Measurements from ENCODE around the gene GNGT1. TPM values are rescaled to one million over a fixed set of nuclear protein-coding genes. Genes with fewer than 3 reads are reported as not detected.

The GNGT1 gene
- total RNA-seq, 1 donor from 2014 or later, result not detected

DNA sequence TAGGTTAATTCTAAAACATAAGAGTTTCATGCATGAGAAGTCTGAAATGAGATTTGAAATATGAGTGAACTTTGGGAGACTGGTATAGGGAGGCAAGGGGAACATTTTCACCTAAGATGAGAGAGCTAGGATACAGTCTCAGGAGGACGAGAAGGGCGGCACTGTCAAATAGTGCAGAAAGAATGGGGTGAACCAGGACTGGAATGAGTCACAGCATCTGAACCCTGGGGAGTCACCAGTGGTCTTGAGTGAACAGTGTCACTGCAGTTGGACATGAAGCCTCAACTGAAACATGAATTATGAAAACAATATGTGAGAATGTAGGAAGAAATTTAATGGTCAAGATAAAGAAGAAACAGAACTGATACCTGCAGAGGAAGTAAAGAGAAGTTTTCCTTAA, 48.9 kb downstream of the GNGT1 start:
- intact Hi-C loops (cut with micrococcal nuclease), result no loop called here

DNA sequence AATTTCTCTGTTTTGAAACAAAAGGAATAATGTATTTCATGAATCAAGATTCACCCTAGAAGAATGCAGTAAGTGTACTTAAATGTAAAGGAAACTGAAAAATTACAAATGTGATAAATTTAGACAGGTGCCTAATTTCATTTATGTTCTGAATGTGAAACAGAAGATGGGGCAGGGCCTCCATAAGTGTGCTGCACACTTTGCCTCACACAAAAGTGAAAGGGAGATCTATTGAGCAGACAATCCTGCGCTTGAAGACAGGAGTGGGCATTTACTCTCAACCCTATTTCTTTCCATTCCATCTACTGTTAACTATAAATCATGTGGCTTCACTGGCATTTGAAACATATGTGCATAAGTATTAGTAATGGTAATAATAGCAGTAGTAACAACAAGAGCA, 51.4 kb downstream of the GNGT1 start:
- H3K4me3 ChIP-seq, result no peak overlapping the region
- no peaks in the 10 kb centered on the region for H3K4me1 ChIP-seq
- H3K36me3 ChIP-seq, result no peaks in the 10 kb centered on the region
- TF ChIP-seq, protein P1, sequence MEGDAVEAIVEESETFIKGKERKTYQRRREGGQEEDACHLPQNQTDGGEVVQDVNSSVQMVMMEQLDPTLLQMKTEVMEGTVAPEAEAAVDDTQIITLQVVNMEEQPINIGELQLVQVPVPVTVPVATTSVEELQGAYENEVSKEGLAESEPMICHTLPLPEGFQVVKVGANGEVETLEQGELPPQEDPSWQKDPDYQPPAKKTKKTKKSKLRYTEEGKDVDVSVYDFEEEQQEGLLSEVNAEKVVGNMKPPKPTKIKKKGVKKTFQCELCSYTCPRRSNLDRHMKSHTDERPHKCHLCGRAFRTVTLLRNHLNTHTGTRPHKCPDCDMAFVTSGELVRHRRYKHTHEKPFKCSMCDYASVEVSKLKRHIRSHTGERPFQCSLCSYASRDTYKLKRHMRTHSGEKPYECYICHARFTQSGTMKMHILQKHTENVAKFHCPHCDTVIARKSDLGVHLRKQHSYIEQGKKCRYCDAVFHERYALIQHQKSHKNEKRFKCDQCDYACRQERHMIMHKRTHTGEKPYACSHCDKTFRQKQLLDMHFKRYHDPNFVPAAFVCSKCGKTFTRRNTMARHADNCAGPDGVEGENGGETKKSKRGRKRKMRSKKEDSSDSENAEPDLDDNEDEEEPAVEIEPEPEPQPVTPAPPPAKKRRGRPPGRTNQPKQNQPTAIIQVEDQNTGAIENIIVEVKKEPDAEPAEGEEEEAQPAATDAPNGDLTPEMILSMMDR (IDR thresholded peaks at IDR 0.05; ENCODE audit: borderline replicate concordance), result no peak
- no peak overlapping the region for H3K27ac ChIP-seq (replicated peaks)
- intact Hi-C loops (cut with micrococcal nuclease), result no loop called here
- no peak for DNase-seq
- no peaks in the 10 kb centered on the region for H3K9me3 ChIP-seq (replicated peaks)
- H3K27me3 ChIP-seq (ENCODE audit: low read depth), result no peaks in the 10 kb centered on the region

More for the DNA sequence above, 48.9 kb downstream of the GNGT1 start:
- Histone ChIP-seq H3K4me3 (no peak overlapping the region), H3K36me3 (no peaks in the 10 kb centered on the region), H3K27ac (replicated peaks) (no peak overlapping the region), H3K27me3 (ENCODE audit: low read depth) (no peaks in the 10 kb centered on the region), H3K9me3 (replicated peaks) (no peaks in the 10 kb centered on the region), H3K4me1 (no peaks in the 10 kb centered on the region)
- no peak for DNase-seq
- TF ChIP-seq, protein P1 (IDR thresholded peaks at IDR 0.05; ENCODE audit: borderline replicate concordance), result no peak

DNA sequence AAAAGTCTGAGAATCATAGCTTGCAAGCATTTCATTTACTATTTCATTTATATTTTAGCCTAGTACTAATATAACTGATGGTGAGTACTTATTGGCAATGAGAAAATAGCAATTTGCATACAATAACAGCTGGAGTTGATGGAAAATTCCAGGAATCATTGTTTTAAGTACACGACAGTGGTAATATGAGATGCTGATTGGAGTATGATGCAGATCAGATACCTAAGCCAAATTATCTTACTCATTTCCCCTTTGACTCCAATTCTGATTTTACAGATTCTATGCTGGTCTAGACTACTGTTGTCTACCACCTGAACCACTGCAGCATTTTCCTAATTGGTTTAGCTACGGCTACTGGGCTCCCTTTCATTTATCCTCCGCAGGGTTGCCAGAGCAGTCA, 51.8 kb downstream of the GNGT1 start:
- Histone ChIP-seq H3K4me1 (no peaks in the 10 kb centered on the region), H3K4me3 (no peak overlapping the region), H3K27me3 (ENCODE audit: low read depth) (no peaks in the 10 kb centered on the region), H3K9me3 (replicated peaks) (no peaks in the 10 kb centered on the region), H3K36me3 (no peaks in the 10 kb centered on the region), H3K27ac (replicated peaks) (no peak overlapping the region)
- DNase-seq, result no peak
- intact Hi-C loops (cut with micrococcal nuclease), result no loop called here
- TF ChIP-seq, protein P1 (IDR thresholded peaks at IDR 0.05; ENCODE audit: borderline replicate concordance), result no peak

DNA sequence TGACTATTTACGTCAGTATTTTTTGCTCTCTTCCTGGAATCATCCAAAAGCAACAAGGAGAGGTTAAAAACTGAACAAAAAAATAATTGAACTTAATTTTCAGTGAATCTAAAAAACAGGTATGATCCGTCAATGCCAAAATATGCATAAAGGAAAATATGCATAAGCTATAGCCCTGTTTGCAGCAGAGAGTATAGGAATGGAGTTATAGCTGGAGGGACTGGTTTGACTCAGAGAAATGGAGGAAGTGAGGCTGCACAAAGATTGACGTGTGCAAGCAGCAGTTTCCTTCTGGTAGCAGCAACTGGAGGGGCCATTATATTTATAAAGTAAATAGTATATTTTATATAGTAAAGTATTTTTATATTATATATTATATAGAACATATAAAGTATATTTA, 52.3 kb downstream of the GNGT1 start:
- intact Hi-C loops (cut with micrococcal nuclease), result no loop called here
- Histone ChIP-seq H3K36me3 (no peaks in the 10 kb centered on the region), H3K27me3 (ENCODE audit: low read depth) (no peaks in the 10 kb centered on the region), H3K9me3 (replicated peaks) (no peaks in the 10 kb centered on the region), H3K27ac (replicated peaks) (no peak overlapping the region), H3K4me1 (no peaks in the 10 kb centered on the region), H3K4me3 (no peak overlapping the region)
- TF ChIP-seq, protein P1 (IDR thresholded peaks at IDR 0.05; ENCODE audit: borderline replicate concordance), result no peak
- no peak for DNase-seq

Other genes with a start within 250 kb of the GNGT1 start
- 1.5 TPM for gene TFPI2, start 15.8 kb upstream of the GNGT1 start, total RNA-seq
- gene GNG11, start 15.2 kb downstream of the GNGT1 start, total RNA-seq, result 29.6 TPM
- 14.5 TPM for gene BET1, start 97.8 kb downstream of the GNGT1 start, total RNA-seq